Sigmoid colon (tissue), 7 donors: ENCODE data around the gene BAIAP3. TPM values are rescaled to one million over a fixed set of nuclear protein-coding genes. Genes with fewer than 3 reads are reported as not detected.

Source experiments
- DNase-seq: peaks from one replicate; pipeline ENCODE4 v3.0.0-alpha.2; 2019
- H3K27ac ChIP-seq, 4 donors: fragments of 200-600 bp; sonication (generic); one replicate each; pipeline ENCODE4 v1.5.1; 2016 to 2019; ENCODE audit warnings: mild to moderate bottlenecking in 1 of 4
- H3K27me3 ChIP-seq, 3 donors: fragments of 200-600 bp; sonication (generic); one replicate each; pipeline ENCODE4 v1.5.1; 2019; ENCODE audit warnings: mild to moderate bottlenecking in 1 of 3
- H3K36me3 ChIP-seq, 4 donors: fragments of 200-600 bp; sonication (generic); one replicate each; pipeline ENCODE4 v1.5.1; 2016 to 2019
- H3K4me1 ChIP-seq, 4 donors: fragments of 200-600 bp; sonication (generic); one replicate each; pipeline ENCODE4 v1.5.1; 2017 to 2019
- H3K4me3 ChIP-seq, 4 donors: fragments of 200-600 bp; sonication (generic); one replicate each; pipeline ENCODE4 v1.5.1; 2017 to 2019; ENCODE audit warnings: mild to moderate bottlenecking in 2 of 4, moderate library complexity in 1 of 4
- H3K9me3 ChIP-seq, 4 donors: fragments of 200-600 bp in 3 of 4; sonication (generic) in 3 of 4; one replicate each; pipeline versions ENCODE4 v1.5.1 to v1.6.1; 2013 to 2019
- CTCF ChIP-seq, 4 experiments: fragments of 450-650 bp in 3 of 4; fragments of 200-600 bp in 1 of 4; IDR thresholded peaks; one replicate each; pipeline ENCODE4 v1.5.1; 2016 to 2019; ENCODE audit warnings: antibody characterized with exemption in 4 of 4, mild to moderate bottlenecking in 3 of 4, moderate library complexity in 2 of 4
- EP300 ChIP-seq, 4 donors: sonication (generic); formaldehyde crosslinking; IDR thresholded peaks; one replicate each; pipeline ENCODE4 v1.6.1; 2017; ENCODE audit warnings: antibody characterized with exemption in 4 of 4
- POLR2A ChIP-seq, 2 donors: fragments of 450-650 bp; IDR thresholded peaks; one replicate each; pipeline ENCODE4 v1.6.1; 2016; ENCODE audit warnings: antibody characterized with exemption in 2 of 2, mild to moderate bottlenecking in 2 of 2, moderate library complexity in 2 of 2
- POLR2AphosphoS5 ChIP-seq, 4 donors: sonication (generic); formaldehyde crosslinking; IDR thresholded peaks; one replicate each; pipeline ENCODE4 v1.6.1; 2017; ENCODE audit warnings: antibody characterized with exemption in 4 of 4
- WGBS, 2 donors: extraction: QIAGEN DNeasy Blood & Tissue Kit; methylation state at CpG; one replicate each; pipeline ENCODE4 v1.1.7; 2013; 5-methylcytosine and 5-hydroxymethylcytosine counted together
- intact Hi-C: fragments of 100-400 bp; cut with DNase I; formaldehyde crosslinking; loops from one replicate; pipeline ENCODE4 v1.15.1; 2023
- polyA plus RNA-seq, 3 donors: library from polyadenylated mRNA; stranded (reverse); fragments of 200-250 nt; gene quantifications; one replicate each; pipeline ENCODE4 v1.2.3, GENCODE V29; 2013
- total RNA-seq, 4 donors: library from RNA; depleted of rRNA; stranded (reverse); fragments of >200 nt; gene quantifications; one replicate each; pipeline ENCODE4 v1.1.0, GENCODE V29; 2016
- donor health status: healthy with polysubstance abuse.
- donor health status: Bipolar disorder and iron deficiency.
- donor health status: healthy.

Gene BAIAP3
- total and polyA plus RNA-seq, 7 donors: 0.60 to 5.5 (median 1.7) TPM; not detected in 1

- peaks cover 0 to 12% (median 6%) of the 10 kb centered on the region in 4 donors for H3K4me1 ChIP-seq
- no peaks in the 10 kb centered on the region for H3K27me3 ChIP-seq
- no peak overlapping the region for H3K4me3 ChIP-seq
- H3K27ac ChIP-seq: no peak overlapping the region
- intact Hi-C loops: no loop called here
- 85 to 89% methylated on average over 19 of the region's 19 CpGs for WGBS, 2 donors
- TF ChIP-seq POLR2AphosphoS5 (IDR thresholded peaks at IDR 0.05) (no peak), EP300 (IDR thresholded peaks at IDR 0.05) (no peak), POLR2A (IDR thresholded peaks at IDR 0.05) (no peak), CTCF (IDR thresholded peaks at IDR 0.05) (no peak)
- peaks cover 11 to 54% (median 17%) of the 10 kb centered on the region in 4 donors for H3K36me3 ChIP-seq
- H3K9me3 ChIP-seq: no peaks in the 10 kb centered on the region
- no peak for DNase-seq
Observed at GRCh38 chr16:1357906-1358566, 24.6 kb downstream of the BAIAP3 start.

- H3K27me3 ChIP-seq: no peaks in the 10 kb centered on the region
- TF ChIP-seq POLR2A (IDR thresholded peaks at IDR 0.05) (no peak), CTCF (IDR thresholded peaks at IDR 0.05) (no peak), EP300 (IDR thresholded peaks at IDR 0.05) (no peak), POLR2AphosphoS5 (IDR thresholded peaks at IDR 0.05) (no peak)
- WGBS, 2 donors: 95 to 96% methylated on average over 43 of the region's 43 CpGs
- intact Hi-C loops: loop anchor here (2.0 kb wide), 1 partner anchor 43 kb away; no protein-coding TSS in a partner anchor
- H3K9me3 ChIP-seq: no peaks in the 10 kb centered on the region
- peaks cover 11 to 92% (median 36%) of the 10 kb centered on the region in 4 donors for H3K36me3 ChIP-seq
- no peaks in the 10 kb centered on the region for H3K4me1 ChIP-seq
- no peak for DNase-seq
- no peak overlapping the region for H3K4me3 ChIP-seq
- no peak overlapping the region for H3K27ac ChIP-seq
Observed at GRCh38 chr16:1361685-1362360, 28.4 kb downstream of the BAIAP3 start.

GRCh38 chr16:1362807-1363206 is 29.4 kb downstream of the BAIAP3 start:
- TF ChIP-seq CTCF (IDR thresholded peaks at IDR 0.05) (no peak), EP300 (IDR thresholded peaks at IDR 0.05) (no peak), POLR2AphosphoS5 (IDR thresholded peaks at IDR 0.05) (no peak), POLR2A (IDR thresholded peaks at IDR 0.05) (no peak)
- H3K9me3 ChIP-seq: no peaks in the 10 kb centered on the region
- no peak overlapping the region for H3K27ac ChIP-seq
- no peak overlapping the region for H3K4me3 ChIP-seq
- no peaks in the 10 kb centered on the region for H3K4me1 ChIP-seq
- peaks cover 13 to 98% (median 38%) of the 10 kb centered on the region in 4 donors for H3K36me3 ChIP-seq
- no peaks in the 10 kb centered on the region for H3K27me3 ChIP-seq
- 86 to 87% methylated on average over 11 of the region's 11 CpGs for WGBS, 2 donors
- intact Hi-C loops: no loop called here
- DNase-seq: no peak

GRCh38 chr16:1363501-1364041 is 30.1 kb downstream of the BAIAP3 start:
- H3K9me3 ChIP-seq: no peaks in the 10 kb centered on the region
- 31 to 46% methylated on average over 18 of the region's 18 CpGs for WGBS, 2 donors
- intact Hi-C loops: no loop called here
- H3K4me1 ChIP-seq: no peaks in the 10 kb centered on the region
- H3K36me3 ChIP-seq: peaks cover 15 to 93% (median 40%) of the 10 kb centered on the region in 4 donors
- no peaks in the 10 kb centered on the region for H3K27me3 ChIP-seq
- peak overlapping the region in 1 of 4 donors; percentile 12 for H3K27ac ChIP-seq
- no peak for DNase-seq
- TF ChIP-seq CTCF (IDR thresholded peaks at IDR 0.05) (peak in 3 of 4 experiments; percentile 55 to 67 (median 56)), POLR2AphosphoS5 (IDR thresholded peaks at IDR 0.05) (no peak), EP300 (IDR thresholded peaks at IDR 0.05) (no peak), POLR2A (IDR thresholded peaks at IDR 0.05) (no peak)
- H3K4me3 ChIP-seq: no peak overlapping the region
